ENCODE results near the gene RNF144A. TPM values are rescaled to one million over a fixed set of nuclear protein-coding genes. Genes with fewer than 3 reads are reported as not detected.

Gene RNF144A
- polyA plus RNA-seq, 3 donors from 2014 or later = 6.4 to 9.1 (median 7.7) TPM

DNA sequence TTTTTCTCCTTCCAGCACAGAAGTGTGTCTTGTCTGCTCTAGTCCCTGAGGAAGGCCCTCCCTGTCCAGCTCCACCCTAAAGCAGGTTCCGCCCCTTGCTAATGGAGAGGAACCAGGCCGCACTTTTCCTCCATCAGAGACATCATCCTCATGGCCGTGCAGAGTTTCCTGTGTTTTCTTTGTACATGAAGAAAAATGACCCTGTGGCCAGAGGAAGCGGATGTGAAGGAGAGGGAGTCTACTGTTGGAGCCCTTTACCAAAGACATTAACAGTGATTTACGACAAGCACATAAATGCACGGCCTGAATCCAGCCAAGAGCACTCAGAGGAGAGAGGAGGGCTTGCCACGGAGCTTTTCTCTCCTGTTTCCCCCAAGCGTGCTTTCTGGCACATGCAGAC lies 109.5 kb downstream of the RNF144A start:
- H3K27ac Mint-ChIP-seq = no peak overlapping the region
- peaks cover 7 to 14% of the 10 kb centered on the region in 2 donors for H3K4me1 Mint-ChIP-seq
- peaks cover 31 to 54% (median 37%) of the 10 kb centered on the region in 3 donors for H3K36me3 Mint-ChIP-seq
- no peak overlapping the region for H3K4me3 Mint-ChIP-seq
- peaks cover 0 to 2% (median 0%) of the 10 kb centered on the region in 3 donors for H3K27me3 Mint-ChIP-seq (ENCODE audit: low read depth in 3 of 3)
- H3K9me3 Mint-ChIP-seq = no peaks in the 10 kb centered on the region
- DNase-seq = no peak

DNA sequence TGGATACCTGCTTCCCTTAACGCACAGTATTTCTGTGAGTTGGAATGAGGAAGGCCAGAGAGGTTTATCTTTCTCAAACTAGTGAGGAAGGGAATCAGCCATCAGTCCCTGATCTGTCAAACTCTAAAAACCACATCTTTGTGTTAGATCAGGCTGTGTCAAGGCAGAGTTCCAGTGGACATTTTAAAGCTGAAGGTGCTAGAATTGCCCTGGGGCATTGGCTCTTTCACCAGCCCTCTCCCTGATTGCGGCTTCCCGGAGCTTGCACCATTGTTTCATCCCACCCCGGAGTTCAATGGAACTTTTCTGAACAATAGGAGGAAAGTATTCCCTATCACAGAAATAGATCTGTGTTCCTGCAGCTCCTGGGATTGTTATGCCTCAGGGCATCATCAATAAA lies 110.2 kb downstream of the RNF144A start:
- H3K4me1 Mint-ChIP-seq = peaks cover 7 to 14% of the 10 kb centered on the region in 2 donors
- peaks cover 0 to 2% (median 1%) of the 10 kb centered on the region in 3 donors for H3K27me3 Mint-ChIP-seq (ENCODE audit: low read depth in 3 of 3)
- no peaks in the 10 kb centered on the region for H3K9me3 Mint-ChIP-seq
- peaks cover 28 to 55% (median 35%) of the 10 kb centered on the region in 3 donors for H3K36me3 Mint-ChIP-seq
- no peak overlapping the region for H3K4me3 Mint-ChIP-seq
- no peak for DNase-seq
- no peak overlapping the region for H3K27ac Mint-ChIP-seq

DNA sequence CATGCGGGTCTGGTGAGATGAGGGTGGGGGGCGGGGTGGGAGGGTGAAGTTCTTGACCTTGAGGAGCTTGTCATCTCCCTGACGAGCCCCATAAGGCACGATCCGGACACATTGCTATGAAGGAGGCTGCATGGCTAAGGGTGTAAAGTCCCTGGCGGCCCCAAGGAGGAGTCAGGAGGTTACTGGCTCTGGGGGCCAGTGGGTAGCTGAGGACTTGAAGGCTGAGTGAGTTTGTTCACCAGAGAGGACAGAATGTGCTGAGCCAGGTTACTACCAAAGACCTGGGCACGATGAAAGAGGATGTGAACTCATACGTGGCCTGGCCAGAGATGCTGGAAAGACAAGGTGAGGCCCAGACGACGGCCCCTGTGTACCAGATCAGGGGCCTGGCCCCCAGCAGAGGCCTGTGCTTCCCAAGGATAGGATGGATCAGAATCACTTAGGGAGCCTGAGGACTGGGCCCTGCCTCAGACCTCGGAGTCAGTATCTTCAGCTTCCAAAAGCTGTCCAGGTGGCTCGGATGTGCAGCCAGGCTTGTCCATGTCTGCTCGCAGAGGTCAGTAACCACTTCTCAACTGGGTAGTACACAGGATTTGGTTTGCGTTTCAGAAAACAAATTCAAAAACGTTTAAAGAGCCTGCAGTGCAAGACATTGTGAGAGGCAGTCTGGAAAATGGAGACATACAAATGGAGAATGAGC lies 110.9 kb downstream of the RNF144A start:
- no peak for DNase-seq
- peaks cover 27 to 55% (median 36%) of the 10 kb centered on the region in 3 donors for H3K36me3 Mint-ChIP-seq
- H3K4me3 Mint-ChIP-seq = no peak overlapping the region
- peaks cover 0 to 3% (median 2%) of the 10 kb centered on the region in 3 donors for H3K27me3 Mint-ChIP-seq (ENCODE audit: low read depth in 3 of 3)
- peaks cover 7 to 14% of the 10 kb centered on the region in 2 donors for H3K4me1 Mint-ChIP-seq
- H3K9me3 Mint-ChIP-seq = no peaks in the 10 kb centered on the region
- peak overlapping the region in 2 of 6 donors; percentile 27 to 46 for H3K27ac Mint-ChIP-seq

DNA sequence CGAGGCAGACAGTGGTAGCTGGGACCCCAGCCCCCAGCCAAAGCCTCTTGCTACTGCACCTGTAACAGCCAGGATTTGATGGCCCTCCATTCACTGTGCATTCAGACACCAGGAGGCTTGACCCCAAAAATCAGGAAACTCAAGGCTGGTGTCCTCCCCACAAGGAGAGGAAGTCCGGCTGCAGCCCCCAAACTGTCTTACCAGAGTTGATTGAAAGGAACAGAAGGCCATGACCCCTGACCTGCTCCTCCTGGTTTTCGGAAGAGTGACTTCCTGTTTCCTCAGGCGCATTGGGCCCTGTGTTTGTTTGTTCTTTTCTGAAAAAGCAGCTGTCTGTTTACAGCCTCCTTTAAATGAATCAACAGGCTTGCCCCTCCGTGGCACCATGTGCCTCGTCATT lies 111.6 kb downstream of the RNF144A start:
- Mint-ChIP-seq H3K4me1 (peaks cover 7 to 14% of the 10 kb centered on the region in 2 donors), H3K36me3 (peaks cover 30 to 55% (median 42%) of the 10 kb centered on the region in 3 donors)

DNA sequence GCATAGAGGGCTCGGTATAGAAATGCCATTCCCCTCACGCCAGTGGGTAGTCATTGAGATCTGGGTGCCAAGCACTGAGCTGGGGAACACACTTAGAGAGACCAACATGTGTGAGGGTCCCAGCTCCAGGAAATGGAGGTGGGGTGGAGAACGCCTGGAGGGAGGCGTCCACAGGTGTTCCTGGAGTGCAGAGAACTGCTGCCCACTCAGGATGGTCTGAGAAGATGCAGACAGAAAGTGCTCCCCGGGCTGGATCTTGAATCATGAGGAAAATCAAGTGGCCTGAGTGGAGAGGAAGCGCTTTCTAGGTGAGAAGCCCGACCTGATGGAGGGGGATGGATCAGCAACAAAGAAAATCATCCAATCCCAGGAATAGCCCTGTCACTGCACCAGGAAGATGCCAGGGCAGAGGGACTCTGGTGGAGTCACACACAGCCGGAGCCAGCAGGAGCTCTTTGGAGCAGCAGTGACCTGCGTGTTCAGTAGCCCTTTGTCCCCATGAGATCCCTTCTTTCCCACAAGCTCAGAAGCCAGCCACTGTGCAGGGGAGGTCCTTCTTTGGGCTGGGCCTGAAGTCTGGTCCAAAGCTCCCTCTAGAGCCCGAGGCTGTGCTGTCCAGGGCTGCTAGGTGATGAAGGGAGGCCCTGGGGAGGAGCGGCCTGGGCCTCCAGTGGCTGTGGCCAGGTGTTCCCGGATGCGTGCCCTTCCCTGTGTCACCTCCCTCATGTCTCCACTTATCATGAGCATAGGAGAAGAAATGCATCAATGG lies 112.3 kb downstream of the RNF144A start:
- H3K4me1 Mint-ChIP-seq = peaks cover 7 to 14% of the 10 kb centered on the region in 2 donors
- no peak for DNase-seq
- H3K27ac Mint-ChIP-seq = no peak overlapping the region
- H3K4me3 Mint-ChIP-seq = no peak overlapping the region
- H3K36me3 Mint-ChIP-seq = peaks cover 34 to 56% (median 42%) of the 10 kb centered on the region in 3 donors
- peaks cover 0 to 3% (median 2%) of the 10 kb centered on the region in 3 donors for H3K27me3 Mint-ChIP-seq (ENCODE audit: low read depth in 3 of 3)
- H3K9me3 Mint-ChIP-seq = no peaks in the 10 kb centered on the region

More for the DNA sequence above, 111.6 kb downstream of the RNF144A start:
- Mint-ChIP-seq H3K27me3 (ENCODE audit: low read depth in 3 of 3) (peaks cover 0 to 3% (median 2%) of the 10 kb centered on the region in 3 donors), H3K9me3 (no peaks in the 10 kb centered on the region), H3K4me3 (no peak overlapping the region), H3K27ac (no peak overlapping the region)
- DNase-seq = no peak

GRCh38 chr2:7030810-7031209 lies 113.6 kb downstream of the RNF144A start:
- peaks cover 36 to 54% (median 42%) of the 10 kb centered on the region in 3 donors for H3K36me3 Mint-ChIP-seq
- peaks cover 0 to 3% (median 2%) of the 10 kb centered on the region in 3 donors for H3K27me3 Mint-ChIP-seq (ENCODE audit: low read depth in 3 of 3)
- no peak overlapping the region for H3K27ac Mint-ChIP-seq

GRCh38 chr2:7031547-7032245 lies 114.5 kb downstream of the RNF144A start:
- Mint-ChIP-seq H3K27me3 (ENCODE audit: low read depth in 3 of 3) (peaks cover 0 to 3% (median 2%) of the 10 kb centered on the region in 3 donors), H3K36me3 (peaks cover 39 to 54% (median 40%) of the 10 kb centered on the region in 3 donors), H3K27ac (peak overlapping the region in 2 of 6 donors; percentile 26 to 48), H3K4me3 (no peak overlapping the region), H3K4me1 (peaks cover 7 to 14% of the 10 kb centered on the region in 2 donors), H3K9me3 (no peaks in the 10 kb centered on the region)
- no peak for DNase-seq

More at GRCh38 chr2:7030810-7031209, 113.6 kb downstream of the RNF144A start:
- peaks cover 7 to 14% of the 10 kb centered on the region in 2 donors for H3K4me1 Mint-ChIP-seq
- no peak overlapping the region for H3K4me3 Mint-ChIP-seq
- no peak for DNase-seq
- H3K9me3 Mint-ChIP-seq = no peaks in the 10 kb centered on the region

- peak overlapping the region in 1 of 5 donors; percentile 20 for H3K4me3 Mint-ChIP-seq
- peaks cover 39 to 49% (median 43%) of the 10 kb centered on the region in 3 donors for H3K36me3 Mint-ChIP-seq
- no peaks in the 10 kb centered on the region for H3K9me3 Mint-ChIP-seq
- H3K27me3 Mint-ChIP-seq (ENCODE audit: low read depth in 3 of 3) = peaks cover 0 to 3% (median 2%) of the 10 kb centered on the region in 3 donors
- H3K4me1 Mint-ChIP-seq = peaks cover 7 to 14% of the 10 kb centered on the region in 2 donors
- H3K27ac Mint-ChIP-seq = no peak overlapping the region
- DNase-seq = no peak
These were observed 115.2 kb downstream of the RNF144A start for GRCh38 chr2:7032371-7032770.

DNA sequence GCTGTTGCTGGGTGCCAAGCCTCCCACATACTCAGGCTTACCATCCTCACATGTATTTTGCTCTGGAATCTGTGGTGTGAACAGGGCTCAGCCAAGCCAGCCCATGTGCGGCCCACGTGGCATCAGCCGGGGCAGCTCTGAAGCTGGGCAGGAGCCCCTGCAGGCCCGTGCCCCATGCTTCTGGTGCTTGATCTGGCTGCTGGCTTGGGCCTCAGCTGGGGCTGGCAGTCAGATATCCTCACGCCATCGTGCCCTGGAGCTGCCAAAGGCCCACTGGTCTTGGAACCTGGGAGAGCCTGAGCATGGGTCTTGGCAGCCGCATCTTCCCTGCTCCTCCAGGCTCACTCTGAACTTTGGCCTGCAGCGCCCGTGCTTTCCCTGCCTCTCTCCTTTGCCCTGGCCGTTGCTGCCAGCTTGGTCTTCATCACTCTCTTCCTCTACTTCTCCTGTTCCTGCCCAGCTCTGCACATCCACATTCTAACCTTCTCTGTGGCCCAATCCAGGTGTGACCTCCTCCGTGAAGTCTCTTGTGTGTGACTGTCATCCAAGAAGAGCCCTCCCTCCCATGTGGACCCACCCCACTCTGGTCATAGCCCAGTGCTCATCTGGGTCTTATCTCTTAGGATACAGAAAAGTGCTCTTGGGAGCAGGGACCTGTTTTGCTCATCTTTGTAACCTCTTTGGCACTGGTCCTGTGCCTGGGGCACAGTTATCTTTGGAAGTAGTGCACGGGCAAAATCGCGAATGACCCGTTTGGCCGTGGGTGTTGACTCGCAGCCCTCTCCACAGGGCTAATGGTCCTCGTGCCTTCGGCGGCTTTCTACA lies 116.1 kb downstream of the RNF144A start:
- Mint-ChIP-seq H3K36me3 (peaks cover 39 to 48% (median 46%) of the 10 kb centered on the region in 3 donors), H3K4me3 (no peak overlapping the region), H3K4me1 (peaks cover 3 to 12% of the 10 kb centered on the region in 2 donors), H3K27me3 (ENCODE audit: low read depth in 3 of 3) (peaks cover 0 to 4% (median 3%) of the 10 kb centered on the region in 3 donors), H3K9me3 (no peaks in the 10 kb centered on the region), H3K27ac (no peak overlapping the region)
- DNase-seq = no peak

- H3K36me3 Mint-ChIP-seq = peaks cover 43 to 48% (median 46%) of the 10 kb centered on the region in 3 donors
- no peak for DNase-seq
- H3K9me3 Mint-ChIP-seq = no peaks in the 10 kb centered on the region
- no peak overlapping the region for H3K4me3 Mint-ChIP-seq
- peaks cover 1 to 8% of the 10 kb centered on the region in 2 donors for H3K4me1 Mint-ChIP-seq
- peaks cover 0 to 3% (median 2%) of the 10 kb centered on the region in 3 donors for H3K27me3 Mint-ChIP-seq (ENCODE audit: low read depth in 3 of 3)
- H3K27ac Mint-ChIP-seq = no peak overlapping the region
These were observed 117.1 kb downstream of the RNF144A start for GRCh38 chr2:7034303-7034702.

GRCh38 chr2:7035884-7036283 lies 118.7 kb downstream of the RNF144A start:
- DNase-seq = no peak
- no peak overlapping the region for H3K4me3 Mint-ChIP-seq
- no peaks in the 10 kb centered on the region for H3K9me3 Mint-ChIP-seq
- peaks cover 0 to 3% (median 2%) of the 10 kb centered on the region in 3 donors for H3K27me3 Mint-ChIP-seq (ENCODE audit: low read depth in 3 of 3)
- H3K36me3 Mint-ChIP-seq = peaks cover 40 to 51% (median 48%) of the 10 kb centered on the region in 3 donors
- H3K4me1 Mint-ChIP-seq = peaks cover 1 to 8% of the 10 kb centered on the region in 2 donors
- no peak overlapping the region for H3K27ac Mint-ChIP-seq

DNA sequence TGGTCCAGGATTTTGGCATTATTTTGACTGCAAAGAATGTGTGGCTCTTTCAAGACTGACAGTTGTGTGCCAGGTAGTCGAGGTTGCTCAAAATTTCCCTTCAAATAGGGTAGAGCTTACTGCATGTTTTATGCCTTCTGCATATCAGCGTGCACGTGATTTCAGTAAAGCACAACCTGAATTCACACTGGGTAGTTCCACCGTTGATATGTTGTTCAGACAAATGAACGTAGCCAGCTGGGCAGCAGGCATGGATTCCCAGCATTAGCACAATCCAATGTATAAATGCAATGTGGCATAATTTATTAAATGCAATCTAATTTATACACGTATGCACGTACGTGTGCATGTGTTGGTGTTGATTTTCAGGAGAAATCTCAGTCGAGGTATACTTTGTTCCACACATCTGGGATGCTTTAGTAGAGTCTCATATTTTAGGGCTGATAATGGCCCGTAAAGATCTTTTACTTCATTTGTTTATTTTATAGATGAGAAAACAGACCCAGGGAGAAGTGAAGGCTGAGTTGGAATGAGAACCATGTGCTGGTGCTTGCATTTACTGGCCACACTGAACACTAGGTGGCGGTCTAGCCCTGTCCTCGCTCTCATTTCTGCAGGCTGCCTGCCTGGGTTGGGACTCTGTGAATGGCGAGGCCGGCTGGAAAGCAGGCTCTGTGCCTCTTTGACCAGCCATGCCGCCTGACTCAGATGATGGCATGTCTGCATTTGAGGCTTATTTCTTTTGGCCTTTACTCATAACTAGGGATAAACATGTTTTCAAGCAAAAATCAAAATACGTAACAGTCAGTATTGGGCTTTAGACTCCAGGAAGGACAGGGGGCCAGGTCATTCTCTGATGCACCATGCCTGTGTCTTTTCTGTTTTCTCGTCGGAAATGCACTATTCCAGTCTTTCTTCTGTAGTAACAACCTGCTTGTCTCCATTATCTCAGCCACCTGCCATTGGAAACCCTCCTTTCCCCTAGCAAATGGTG lies 120.4 kb downstream of the RNF144A start:
- Mint-ChIP-seq H3K9me3 (no peaks in the 10 kb centered on the region), H3K27me3 (ENCODE audit: low read depth in 3 of 3) (peaks cover 0 to 2% (median 0%) of the 10 kb centered on the region in 3 donors), H3K4me3 (no peak overlapping the region), H3K4me1 (no peaks in the 10 kb centered on the region), H3K27ac (no peak overlapping the region), H3K36me3 (peaks cover 36 to 48% (median 48%) of the 10 kb centered on the region in 3 donors)
- peak; percentile 23 to 42 (median 28) for DNase-seq

Measured in immature natural killer cell (primary cell).